Measurements from ENCODE around the gene KIDINS220.
"Not testable (repeated sequence)": the region's sequence is repeated elsewhere in the genome, so short reads cannot be mapped to it uniquely, and the experiment has no call there.

Gene KIDINS220

GRCh38 chr2:8754106-8754776 lies 83.2 kb downstream of the KIDINS220 start:
- no peak for DNase-seq (ENCODE audit: low read depth)

- no peak for DNase-seq (ENCODE audit: low read depth)
Observed at GRCh38 chr2:8753609-8754008, 83.8 kb downstream of the KIDINS220 start.

GRCh38 chr2:8752385-8752784 lies 85.0 kb downstream of the KIDINS220 start:
- no peak for DNase-seq (ENCODE audit: low read depth)

GRCh38 chr2:8750221-8750620 lies 87.2 kb downstream of the KIDINS220 start:
- DNase-seq (ENCODE audit: low read depth), result no peak

- DNase-seq (ENCODE audit: low read depth), result no peak
Observed at GRCh38 chr2:8743261-8743660, 94.2 kb downstream of the KIDINS220 start.

GRCh38 chr2:8740136-8740535 lies 97.3 kb downstream of the KIDINS220 start:
- DNase-seq (ENCODE audit: low read depth), result no peak

GRCh38 chr2:8737571-8738175 lies 99.7 kb downstream of the KIDINS220 start:
- DNase-seq (ENCODE audit: low read depth), result no peak

- DNase-seq (ENCODE audit: low read depth), result no peak
Observed at GRCh38 chr2:8732601-8733000, 104.8 kb downstream of the KIDINS220 start.

GRCh38 chr2:8729939-8730338 lies 107.5 kb downstream of the KIDINS220 start:
- no peak for DNase-seq (ENCODE audit: low read depth)

- not testable (repeated sequence) for DNase-seq (ENCODE audit: low read depth)
Observed at GRCh38 chr2:8729101-8729500, 108.3 kb downstream of the KIDINS220 start.

GRCh38 chr2:8728305-8729015 lies 109.0 kb downstream of the KIDINS220 start:
- no peak for DNase-seq (ENCODE audit: low read depth)

- DNase-seq (ENCODE audit: low read depth), result no peak
Observed at GRCh38 chr2:8725838-8726237, 111.6 kb downstream of the KIDINS220 start.

GRCh38 chr2:8722986-8723385 lies 114.4 kb downstream of the KIDINS220 start:
- no peak for DNase-seq (ENCODE audit: low read depth)

GRCh38 chr2:8721410-8721809 lies 116.0 kb downstream of the KIDINS220 start:
- no peak for DNase-seq (ENCODE audit: low read depth)

- DNase-seq (ENCODE audit: low read depth), result no peak
Observed at GRCh38 chr2:8720741-8721140, 116.7 kb downstream of the KIDINS220 start.

GRCh38 chr2:8719528-8719927 lies 117.9 kb downstream of the KIDINS220 start:
- no peak for DNase-seq (ENCODE audit: low read depth)

GRCh38 chr2:8714971-8715370 lies 122.4 kb downstream of the KIDINS220 start:
- DNase-seq (ENCODE audit: low read depth), result no peak

GRCh38 chr2:8714283-8714682 lies 123.1 kb downstream of the KIDINS220 start:
- DNase-seq (ENCODE audit: low read depth), result no peak

- no peak for DNase-seq (ENCODE audit: low read depth)
Observed at GRCh38 chr2:8710951-8711350, 126.5 kb downstream of the KIDINS220 start.

GRCh38 chr2:8709611-8710010 lies 127.8 kb downstream of the KIDINS220 start:
- DNase-seq (ENCODE audit: low read depth), result no peak

GRCh38 chr2:8704906-8705305 lies 132.5 kb downstream of the KIDINS220 start:
- no peak for DNase-seq (ENCODE audit: low read depth)

- no peak for DNase-seq (ENCODE audit: low read depth)
Observed at GRCh38 chr2:8701681-8702379, 135.6 kb downstream of the KIDINS220 start.

GRCh38 chr2:8699839-8700238 lies 137.6 kb downstream of the KIDINS220 start:
- DNase-seq (ENCODE audit: low read depth), result no peak

Data from stimulated activated CD8-positive, alpha-beta memory T cell treated with anti-CD3 and anti-CD28 coated beads, Interleukin-12 subunit alpha, Interleukin-12 subunit beta, amount 100 ng/mL, for 1 hour (primary cell).